PC-9 (cell line): ENCODE measurements around the gene CYBRD1.

Source experiments
- CTCF ChIP-seq: fragments of 200-600 bp; sonication (generic); conservative IDR thresholded peaks from 2 replicates; pipeline ENCODE4 v1.6.1; 2017; ENCODE audit warnings: mixed run types, antibody characterized with exemption, mild to moderate bottlenecking, moderate library complexity
- EZH2 ChIP-seq: fragments of 200-600 bp; sonication (generic); IDR thresholded peaks from 2 replicates; pipeline ENCODE4 v1.8.0; 2017; ENCODE audit warnings: antibody characterized with exemption, low read depth

DNA sequence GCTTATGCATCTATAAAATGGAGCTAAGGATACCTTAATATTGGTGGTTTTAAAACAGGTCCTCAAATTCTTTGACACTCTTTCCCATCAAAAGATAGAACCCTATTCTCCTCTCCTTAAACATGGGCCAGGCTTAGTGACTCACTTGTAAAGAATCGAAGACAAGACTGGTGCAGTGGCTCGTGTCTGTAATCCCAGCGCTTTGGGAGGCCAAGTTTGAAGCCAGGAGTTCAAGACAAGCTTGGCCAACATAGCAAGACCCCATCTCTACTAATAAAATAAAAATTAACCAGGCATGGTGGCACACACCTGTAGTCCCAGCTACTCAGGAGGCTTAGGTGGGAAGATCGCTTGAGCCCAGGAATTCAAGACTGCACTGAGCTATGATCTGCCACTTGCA is 44.5 kb downstream of the CYBRD1 start:
- TF ChIP-seq EZH2 (no peak), CTCF (no peak)
